SK-N-SH (cell line): ENCODE measurements around the gene OTOP2. TPM values are rescaled to one million over a fixed set of nuclear protein-coding genes. Genes with fewer than 3 reads are reported as not detected.

Source experiments
- CTCF ChIA-PET: fragments of 300-600, 350-600 bp; formaldehyde crosslinking; extraction: SDS; loops from one replicate; lab custom pipeline; 2021; lab: Yijun Ruan, JAX
- POLR2A ChIA-PET: fragments of 350-600 bp; sonication (Branson Sonifier 250); formaldehyde crosslinking; extraction: SDS; loops from one replicate; lab custom pipeline; 2020; ENCODE audit warnings: antibody characterized with exemption, inconsistent platforms; lab: Yijun Ruan, JAX
- DNase-seq: peaks from one replicate; pipeline ENCODE4 v3.0.0; 2012
- H2AFZ ChIP-seq: fragments of 200-600 bp; sonication (generic); 2 replicates; pipeline ENCODE4 v1.8.1; 2016; ENCODE audit warnings: antibody characterized with exemption, mild to moderate bottlenecking, low read depth
- H3F3A ChIP-seq: fragments of 200-600 bp; sonication (generic); replicated peaks from 2 replicates; pipeline ENCODE3; 2016; ENCODE audit warnings: antibody characterized with exemption, mild to moderate bottlenecking; ENCODE audit not compliant: insufficient read depth
- H3K27ac ChIP-seq, 2 experiments: fragments of 200-500 bp in 1 of 2; fragments of 200-600 bp in 1 of 2; sonication (Bioruptor generic) in 1 of 2; sonication (generic), shearing (Covaris generic) in 1 of 2; 2 replicates each; pipeline versions ENCODE4 v1.5.1 to v1.6.1; 2014 to 2016; ENCODE audit warnings: low read depth in 2 of 2, inconsistent platforms in 1 of 2, low read length in 1 of 2, mild to moderate bottlenecking in 1 of 2, mixed read lengths in 1 of 2
- H3K27me3 ChIP-seq: fragments of 200-600 bp; sonication (generic), shearing (Covaris generic); 2 replicates; pipeline ENCODE4 v1.6.1; 2016; ENCODE audit warnings: mixed run types; ENCODE audit not compliant: insufficient read depth
- H3K36me3 ChIP-seq, 2 experiments: fragments of 200-500 bp in 1 of 2; fragments of 200-600 bp in 1 of 2; sonication (Bioruptor generic) in 1 of 2; sonication (generic) in 1 of 2; replicated peaks in 1 of 2; 2 replicates each; pipeline versions ENCODE3 to v1.5.1; 2014 to 2016; ENCODE audit warnings: low read length in 1 of 2, mild to moderate bottlenecking in 1 of 2; ENCODE audit not compliant: insufficient read depth in 2 of 2, control insufficient read depth in 1 of 2
- H3K4me1 ChIP-seq, 2 experiments: fragments of 200-500 bp in 1 of 2; fragments of 200-600 bp in 1 of 2; sonication (Bioruptor generic) in 1 of 2; sonication (generic), shearing (Covaris generic) in 1 of 2; 2 replicates each; pipeline versions ENCODE4 v1.5.1 to v1.6.1; 2014 to 2016; ENCODE audit warnings: low read depth in 1 of 2, low read length in 1 of 2, mixed run types in 1 of 2; ENCODE audit not compliant: insufficient read depth in 2 of 2, control insufficient read depth in 1 of 2
- H3K4me2 ChIP-seq: fragments of 200-600 bp; sonication (generic), shearing (Covaris generic); 2 replicates; pipeline ENCODE4 v1.6.1; 2017; ENCODE audit warnings: mixed run types
- H3K4me3 ChIP-seq, 2 experiments: fragments of 200-500 bp in 1 of 2; fragments of 200-600 bp in 1 of 2; sonication (Bioruptor generic) in 1 of 2; sonication (generic), shearing (Covaris generic) in 1 of 2; 2 replicates each; pipeline versions ENCODE4 v1.5.1 to v1.8.1; 2014 to 2016; ENCODE audit warnings: low read depth in 2 of 2, inconsistent platforms in 1 of 2, low read length in 1 of 2, mild to moderate bottlenecking in 1 of 2, mixed read lengths in 1 of 2, moderate library complexity in 1 of 2
- H3K79me2 ChIP-seq: fragments of 200-600 bp; sonication (generic); 2 replicates; pipeline ENCODE4 v1.8.1; 2017; ENCODE audit warnings: mild to moderate bottlenecking; ENCODE audit not compliant: insufficient read depth
- H3K9ac ChIP-seq: fragments of 200-600 bp; sonication (generic); 2 replicates; pipeline ENCODE4 v1.6.1; 2017; ENCODE audit warnings: mixed run types
- H3K9me2 ChIP-seq: fragments of 200-600 bp; sonication (generic); 2 replicates; pipeline ENCODE4 v1.6.1; 2017; ENCODE audit warnings: mixed run types
- H3K9me3 ChIP-seq: fragments of 200-600 bp; sonication (generic); 2 replicates; pipeline ENCODE4 v1.6.1; 2017; ENCODE audit warnings: mixed run types, mild to moderate bottlenecking, moderate library complexity
- H4K20me1 ChIP-seq: fragments of 200-600 bp; sonication (generic); 2 replicates; pipeline ENCODE4 v1.6.1; 2017; ENCODE audit warnings: mild to moderate bottlenecking, mixed run types; ENCODE audit not compliant: insufficient read depth
- CHD2 ChIP-seq: fragments of 150-350 bp; IDR thresholded peaks from 2 replicates; pipeline ENCODE4 v1.6.1; 2018; ENCODE audit warnings: low read length; ENCODE audit not compliant: partially characterized antibody
- EZH2phosphoT487 ChIP-seq: fragments of 200-600 bp; sonication (generic); IDR thresholded peaks from 2 replicates; pipeline ENCODE4 v1.6.1; 2017; ENCODE audit warnings: low read depth, mixed run types, mild to moderate bottlenecking, antibody characterized with exemption, moderate library complexity, borderline replicate concordance
- FOXJ3 ChIP-seq: sonication (generic); formaldehyde crosslinking; IDR thresholded peaks from 2 replicates; pipeline ENCODE4 v1.5.1; 2020; ENCODE audit warnings: mild to moderate bottlenecking, missing genetic modification reagents
- GABPA ChIP-seq: IDR thresholded peaks from 2 replicates; pipeline ENCODE4 v1.4.0; 2012; ENCODE audit warnings: low read depth, mild to moderate bottlenecking
- JUND ChIP-seq: IDR thresholded peaks from 2 replicates; pipeline ENCODE4 v1.4.0; 2012
- MEF2A ChIP-seq: IDR thresholded peaks from 2 replicates; pipeline ENCODE4 v1.4.0; 2012; ENCODE audit warnings: low read depth, borderline replicate concordance
- MXI1 ChIP-seq: IDR thresholded peaks from 2 replicates; pipeline ENCODE4 v1.6.1; 2012; ENCODE audit warnings: mild to moderate bottlenecking, low read depth, low read length, improper control_type of control experiment
- NFIC ChIP-seq: IDR thresholded peaks from 2 replicates; pipeline ENCODE4 v1.4.0; 2012; ENCODE audit warnings: borderline replicate concordance
- POLR2AphosphoS5 ChIP-seq: IDR thresholded peaks from 2 replicates; pipeline ENCODE4 v1.6.1; 2012; ENCODE audit warnings: low read depth, low read length
- RCOR1 ChIP-seq: fragments of 150-350 bp; IDR thresholded peaks from 2 replicates; pipeline ENCODE4 v1.6.1; 2017; ENCODE audit warnings: antibody characterized with exemption, low read length
- SIN3A ChIP-seq: IDR thresholded peaks from 2 replicates; pipeline ENCODE4 v1.6.1; 2012; ENCODE audit warnings: low read depth, mild to moderate bottlenecking, low read length, moderate library complexity, borderline replicate concordance
- SMC3 ChIP-seq: IDR thresholded peaks from 2 replicates; pipeline ENCODE4 v1.6.1; 2012; ENCODE audit warnings: low read depth, low read length, improper control_type of control experiment
- TAF1 ChIP-seq: IDR thresholded peaks from 2 replicates; pipeline ENCODE4 v1.6.1; 2012; ENCODE audit warnings: low read depth, mild to moderate bottlenecking, low read length, moderate library complexity, borderline replicate concordance
- TEAD4 ChIP-seq: IDR thresholded peaks from 2 replicates; pipeline ENCODE4 v1.4.0; 2012; ENCODE audit warnings: mild to moderate bottlenecking, borderline replicate concordance; ENCODE audit not compliant: insufficient read depth
- WGBS: methylation state at CpG from one replicate; pipeline ENCODE4 v1.1.6; 2017; ENCODE audit warnings: low lambda C conversion rate; 5-methylcytosine and 5-hydroxymethylcytosine counted together
- polyA plus RNA-seq, 3 experiments: library from polyadenylated mRNA; depleted of rRNA; stranded (reverse); fragments of >200 nt; gene quantifications; 2 replicates each; pipeline ENCODE4 v1.2.3, GENCODE V29; 2012
- TF ChIP-seq, protein P1 (sequence below): fragments of 150-350 bp; IDR thresholded peaks from 2 replicates; pipeline ENCODE4 v1.6.1; 2016; ENCODE audit warnings: mild to moderate bottlenecking, low read depth, low read length
- TF ChIP-seq, protein P2 (sequence below): fragments of 150-350 bp; IDR thresholded peaks from 2 replicates; pipeline ENCODE4 v1.6.1; 2017; ENCODE audit warnings: antibody characterized with exemption, low read length, low read depth, borderline replicate concordance
- TF ChIP-seq, protein P3 (sequence below): fragments of 200-600 bp; sonication (generic); IDR thresholded peaks from 2 replicates; pipeline ENCODE4 v1.6.1; 2017; ENCODE audit warnings: antibody characterized with exemption, mild to moderate bottlenecking, moderate library complexity
- TF ChIP-seq, protein P4 (sequence below): IDR thresholded peaks from 2 replicates; pipeline ENCODE4 v1.4.0; 2012; ENCODE audit warnings: low read depth

OTOP2 gene
- polyA plus RNA-seq, 1 of the 3 experiments (the other 2 are of a cell fraction), result not detected

DNA sequence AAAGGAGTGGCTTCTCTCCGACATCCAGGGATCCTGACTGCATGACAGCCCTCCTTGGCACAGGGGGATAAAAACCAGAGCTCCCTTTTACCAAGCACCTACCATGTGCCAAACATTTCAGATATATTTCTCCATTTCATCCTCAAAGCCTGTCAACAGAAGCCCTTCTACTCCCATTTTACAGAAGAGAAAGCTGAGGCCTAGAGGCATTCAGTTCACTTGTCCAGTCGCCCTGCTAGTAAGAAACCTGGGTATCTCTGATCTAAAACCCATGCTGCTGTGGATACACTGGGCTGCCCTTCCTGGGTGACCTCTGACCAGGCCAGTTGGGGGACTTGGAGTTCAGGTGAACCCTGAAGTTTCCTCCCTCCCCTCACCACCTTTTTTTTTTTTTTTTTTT is 45.4 kb upstream of the OTOP2 start (continued):
- TF ChIP-seq EZH2phosphoT487 (no peak), CHD2 (no peak), JUND (no peak), GABPA (no peak)
- TF ChIP-seq, protein P1, sequence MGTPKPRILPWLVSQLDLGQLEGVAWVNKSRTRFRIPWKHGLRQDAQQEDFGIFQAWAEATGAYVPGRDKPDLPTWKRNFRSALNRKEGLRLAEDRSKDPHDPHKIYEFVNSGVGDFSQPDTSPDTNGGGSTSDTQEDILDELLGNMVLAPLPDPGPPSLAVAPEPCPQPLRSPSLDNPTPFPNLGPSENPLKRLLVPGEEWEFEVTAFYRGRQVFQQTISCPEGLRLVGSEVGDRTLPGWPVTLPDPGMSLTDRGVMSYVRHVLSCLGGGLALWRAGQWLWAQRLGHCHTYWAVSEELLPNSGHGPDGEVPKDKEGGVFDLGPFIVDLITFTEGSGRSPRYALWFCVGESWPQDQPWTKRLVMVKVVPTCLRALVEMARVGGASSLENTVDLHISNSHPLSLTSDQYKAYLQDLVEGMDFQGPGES, result no peak

DNA sequence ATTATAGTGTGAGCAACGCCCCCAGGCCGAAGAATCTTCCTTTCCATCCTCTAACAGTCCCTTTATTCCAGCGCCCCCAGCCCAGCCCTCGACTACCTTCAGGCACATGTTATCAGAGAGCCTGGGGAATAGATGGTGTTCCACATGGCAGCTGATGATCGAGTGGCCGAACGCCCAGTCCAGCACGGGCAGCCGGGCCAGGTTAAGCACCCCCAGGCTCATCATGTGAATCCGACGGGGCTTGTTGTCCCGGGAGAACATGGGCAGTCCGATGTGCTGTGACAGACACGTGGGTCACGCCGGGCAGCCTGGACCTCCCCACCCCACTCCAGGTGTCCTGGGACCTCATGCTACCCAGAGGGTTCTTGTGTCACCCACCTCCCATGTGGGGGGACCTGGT is 44.8 kb upstream of the OTOP2 start:
- Histone ChIP-seq H3K79me2 (no peaks in the 10 kb centered on the region), H4K20me1 (no peaks in the 10 kb centered on the region), H3K4me3 (no peak overlapping the region), H2AFZ (no peak overlapping the region), H3K36me3 (no peaks in the 10 kb centered on the region), H3K9me2 (no peaks in the 10 kb centered on the region), H3K27ac (no peak overlapping the region), H3K4me1 (no peaks in the 10 kb centered on the region), H3K9ac (no peak overlapping the region), H3K9me3 (no peaks in the 10 kb centered on the region), H3F3A (no peaks in the 10 kb centered on the region), H3K27me3 (peaks cover 18% of the 10 kb centered on the region; the same call in 1 of the 2 replicates), H3K4me2 (no peak overlapping the region)
- ChIA-PET CTCF (interaction anchor here (1.5 to 47.7 kb wide), 3 partner anchors 44 to 78 kb away, joined by 4 to 3869 read pairs (median 8); partner anchors contain the start of genes GRIN2C, NAT9 and USH1G), POLR2A (no interaction called here)
- 74% methylated on average over 16 of the region's 16 CpGs for WGBS
- TF ChIP-seq TEAD4 (no peak), POLR2AphosphoS5 (no peak), TAF1 (no peak), FOXJ3 (CRISPR knock-in tag) (no peak), EZH2phosphoT487 (no peak), NFIC (no peak)
- DNase-seq, result no peak

DNA sequence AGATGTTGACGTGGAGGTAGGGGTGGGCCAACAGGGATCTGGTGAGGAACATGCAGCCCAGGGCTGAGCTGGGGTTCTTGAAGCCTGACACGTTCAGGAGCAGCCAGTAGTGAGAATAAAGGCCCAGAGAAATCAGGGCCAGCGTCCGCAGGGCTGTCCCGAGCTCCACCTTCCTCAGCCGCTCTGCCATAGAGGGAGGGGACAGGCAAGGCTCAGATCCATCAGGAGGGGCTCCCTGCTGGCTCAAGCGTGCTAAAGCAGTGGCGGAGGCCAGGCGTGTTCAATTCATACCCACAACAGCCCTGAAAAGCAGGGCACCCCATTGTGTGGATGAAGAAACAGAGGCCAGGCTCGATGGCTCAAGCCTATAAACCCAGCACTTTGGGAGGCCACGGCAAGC is 43.0 kb upstream of the OTOP2 start:
- CTCF ChIA-PET, result interaction anchor here (1.3 to 47.7 kb wide), 3 partner anchors 8 to 77 kb away, joined by 5 to 3869 read pairs (median 8); partner anchors contain the start of genes FDXR, GRIN2C and NAT9
- no peaks in the 10 kb centered on the region for H3K9me3 ChIP-seq
- no peaks in the 10 kb centered on the region for H4K20me1 ChIP-seq
- no peak for DNase-seq
- no peaks in the 10 kb centered on the region for H3K36me3 ChIP-seq
- no peak overlapping the region for H3K4me2 ChIP-seq
- 53% methylated on average over 11 of the region's 11 CpGs for WGBS
- no peaks in the 10 kb centered on the region for H3K9me2 ChIP-seq
- H3K27me3 ChIP-seq, result peaks cover 19% of the 10 kb centered on the region; the same call in 1 of the 2 replicates
- H2AFZ ChIP-seq, result no peak overlapping the region
- H3K4me1 ChIP-seq, result no peaks in the 10 kb centered on the region
- H3K27ac ChIP-seq, result no peak overlapping the region
- no peak overlapping the region for H3K4me3 ChIP-seq
- TF ChIP-seq, protein P1, result no peak
- TF ChIP-seq CHD2, result no peak
- no peak for TF ChIP-seq RCOR1
- TF ChIP-seq, protein P2, sequence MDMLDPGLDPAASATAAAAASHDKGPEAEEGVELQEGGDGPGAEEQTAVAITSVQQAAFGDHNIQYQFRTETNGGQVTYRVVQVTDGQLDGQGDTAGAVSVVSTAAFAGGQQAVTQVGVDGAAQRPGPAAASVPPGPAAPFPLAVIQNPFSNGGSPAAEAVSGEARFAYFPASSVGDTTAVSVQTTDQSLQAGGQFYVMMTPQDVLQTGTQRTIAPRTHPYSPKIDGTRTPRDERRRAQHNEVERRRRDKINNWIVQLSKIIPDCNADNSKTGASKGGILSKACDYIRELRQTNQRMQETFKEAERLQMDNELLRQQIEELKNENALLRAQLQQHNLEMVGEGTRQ, result no peak
- TF ChIP-seq TAF1, result no peak
- no peak for TF ChIP-seq SIN3A
- no peak for TF ChIP-seq SMC3
- TF ChIP-seq, protein P3, sequence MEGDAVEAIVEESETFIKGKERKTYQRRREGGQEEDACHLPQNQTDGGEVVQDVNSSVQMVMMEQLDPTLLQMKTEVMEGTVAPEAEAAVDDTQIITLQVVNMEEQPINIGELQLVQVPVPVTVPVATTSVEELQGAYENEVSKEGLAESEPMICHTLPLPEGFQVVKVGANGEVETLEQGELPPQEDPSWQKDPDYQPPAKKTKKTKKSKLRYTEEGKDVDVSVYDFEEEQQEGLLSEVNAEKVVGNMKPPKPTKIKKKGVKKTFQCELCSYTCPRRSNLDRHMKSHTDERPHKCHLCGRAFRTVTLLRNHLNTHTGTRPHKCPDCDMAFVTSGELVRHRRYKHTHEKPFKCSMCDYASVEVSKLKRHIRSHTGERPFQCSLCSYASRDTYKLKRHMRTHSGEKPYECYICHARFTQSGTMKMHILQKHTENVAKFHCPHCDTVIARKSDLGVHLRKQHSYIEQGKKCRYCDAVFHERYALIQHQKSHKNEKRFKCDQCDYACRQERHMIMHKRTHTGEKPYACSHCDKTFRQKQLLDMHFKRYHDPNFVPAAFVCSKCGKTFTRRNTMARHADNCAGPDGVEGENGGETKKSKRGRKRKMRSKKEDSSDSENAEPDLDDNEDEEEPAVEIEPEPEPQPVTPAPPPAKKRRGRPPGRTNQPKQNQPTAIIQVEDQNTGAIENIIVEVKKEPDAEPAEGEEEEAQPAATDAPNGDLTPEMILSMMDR, result no peak
- TF ChIP-seq POLR2AphosphoS5, result no peak
- TF ChIP-seq GABPA, result no peak
- TF ChIP-seq EZH2phosphoT487, result no peak
- TF ChIP-seq MEF2A, result no peak
- TF ChIP-seq, protein P4, sequence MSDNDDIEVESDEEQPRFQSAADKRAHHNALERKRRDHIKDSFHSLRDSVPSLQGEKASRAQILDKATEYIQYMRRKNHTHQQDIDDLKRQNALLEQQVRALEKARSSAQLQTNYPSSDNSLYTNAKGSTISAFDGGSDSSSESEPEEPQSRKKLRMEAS, result no peak
- TF ChIP-seq FOXJ3 (CRISPR knock-in tag), result no peak
- TF ChIP-seq MXI1, result no peak
- H3K9ac ChIP-seq, result no peak overlapping the region
- no peaks in the 10 kb centered on the region for H3K79me2 ChIP-seq
- POLR2A ChIA-PET, result no interaction called here
- no peaks in the 10 kb centered on the region for H3F3A ChIP-seq
